ENCODE data around the gene DBNL.

DNA sequence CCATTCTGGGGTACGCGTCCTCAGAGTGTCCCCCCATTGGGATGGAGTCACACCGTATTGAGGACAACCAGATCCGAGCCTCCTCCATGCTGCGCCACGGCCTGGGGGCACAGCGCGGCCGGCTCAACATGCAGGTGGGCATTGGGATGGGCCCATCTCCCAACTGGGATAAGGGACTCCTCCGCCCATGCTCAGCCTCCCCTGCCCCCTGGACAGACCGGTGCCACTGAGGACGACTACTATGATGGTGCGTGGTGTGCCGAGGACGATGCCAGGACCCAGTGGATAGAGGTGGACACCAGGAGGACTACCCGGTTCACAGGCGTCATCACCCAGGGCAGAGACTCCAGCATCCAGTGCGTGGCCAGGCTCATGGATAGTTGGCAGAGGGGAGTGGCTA lies 65.5 kb downstream of the DBNL start:
- TF ChIP-seq, protein P1, sequence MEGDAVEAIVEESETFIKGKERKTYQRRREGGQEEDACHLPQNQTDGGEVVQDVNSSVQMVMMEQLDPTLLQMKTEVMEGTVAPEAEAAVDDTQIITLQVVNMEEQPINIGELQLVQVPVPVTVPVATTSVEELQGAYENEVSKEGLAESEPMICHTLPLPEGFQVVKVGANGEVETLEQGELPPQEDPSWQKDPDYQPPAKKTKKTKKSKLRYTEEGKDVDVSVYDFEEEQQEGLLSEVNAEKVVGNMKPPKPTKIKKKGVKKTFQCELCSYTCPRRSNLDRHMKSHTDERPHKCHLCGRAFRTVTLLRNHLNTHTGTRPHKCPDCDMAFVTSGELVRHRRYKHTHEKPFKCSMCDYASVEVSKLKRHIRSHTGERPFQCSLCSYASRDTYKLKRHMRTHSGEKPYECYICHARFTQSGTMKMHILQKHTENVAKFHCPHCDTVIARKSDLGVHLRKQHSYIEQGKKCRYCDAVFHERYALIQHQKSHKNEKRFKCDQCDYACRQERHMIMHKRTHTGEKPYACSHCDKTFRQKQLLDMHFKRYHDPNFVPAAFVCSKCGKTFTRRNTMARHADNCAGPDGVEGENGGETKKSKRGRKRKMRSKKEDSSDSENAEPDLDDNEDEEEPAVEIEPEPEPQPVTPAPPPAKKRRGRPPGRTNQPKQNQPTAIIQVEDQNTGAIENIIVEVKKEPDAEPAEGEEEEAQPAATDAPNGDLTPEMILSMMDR (IDR thresholded peaks at IDR 0.05), result no peak
- no peak for TF ChIP-seq POLR2AphosphoS5 (IDR thresholded peaks at IDR 0.05; ENCODE audit: low read depth, low read length)
- no peak for TF ChIP-seq REST (IDR thresholded peaks at IDR 0.05; ENCODE audit: insufficient read depth in 1 of 2, low read depth in 2 of 2, low read length in 1 of 2)
